GM12801 (cell line): ENCODE data around the gene RNF135.

Source experiments
- CTCF ChIP-seq: IDR thresholded peaks from one replicate; pipeline ENCODE4 v1.5.1; 2011; ENCODE audit warnings: control low read depth; ENCODE audit not compliant: insufficient read length; ENCODE audit errors: extremely low read depth

RNF135 gene, protein sequence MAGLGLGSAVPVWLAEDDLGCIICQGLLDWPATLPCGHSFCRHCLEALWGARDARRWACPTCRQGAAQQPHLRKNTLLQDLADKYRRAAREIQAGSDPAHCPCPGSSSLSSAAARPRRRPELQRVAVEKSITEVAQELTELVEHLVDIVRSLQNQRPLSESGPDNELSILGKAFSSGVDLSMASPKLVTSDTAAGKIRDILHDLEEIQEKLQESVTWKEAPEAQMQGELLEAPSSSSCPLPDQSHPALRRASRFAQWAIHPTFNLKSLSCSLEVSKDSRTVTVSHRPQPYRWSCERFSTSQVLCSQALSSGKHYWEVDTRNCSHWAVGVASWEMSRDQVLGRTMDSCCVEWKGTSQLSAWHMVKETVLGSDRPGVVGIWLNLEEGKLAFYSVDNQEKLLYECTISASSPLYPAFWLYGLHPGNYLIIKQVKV

DNA sequence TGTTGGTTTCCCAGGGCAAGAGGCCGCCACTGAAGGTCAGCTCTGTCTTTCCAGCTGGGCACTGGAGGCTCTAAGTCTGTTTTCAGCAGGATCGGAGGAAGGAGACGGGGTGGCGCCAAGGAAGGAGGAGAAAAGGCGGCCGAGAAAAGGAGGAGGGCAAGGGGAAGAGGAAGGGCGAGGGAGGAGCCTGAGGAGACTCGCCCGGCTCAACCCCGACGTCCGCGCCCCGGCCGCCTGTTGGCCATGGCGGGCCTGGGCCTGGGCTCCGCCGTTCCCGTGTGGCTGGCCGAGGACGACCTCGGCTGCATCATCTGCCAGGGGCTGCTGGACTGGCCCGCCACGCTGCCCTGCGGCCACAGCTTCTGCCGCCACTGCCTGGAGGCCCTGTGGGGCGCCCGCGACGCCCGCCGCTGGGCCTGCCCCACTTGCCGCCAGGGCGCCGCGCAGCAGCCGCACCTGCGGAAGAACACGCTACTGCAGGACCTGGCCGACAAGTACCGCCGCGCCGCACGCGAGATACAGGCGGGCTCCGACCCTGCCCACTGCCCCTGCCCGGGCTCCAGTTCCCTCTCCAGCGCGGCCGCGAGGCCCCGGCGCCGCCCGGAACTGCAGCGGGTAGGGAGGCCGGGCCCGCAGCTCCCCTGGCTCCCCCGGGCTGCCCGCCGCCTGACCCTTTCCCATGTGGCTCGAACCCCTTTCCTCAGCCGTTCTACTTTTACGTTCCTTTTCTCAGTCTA, at the start of gene RNF135:
Gene RNF135 (plus strand): TSS at position 209 of the 737 bp plus-strand sequence. CDS start 35 bp downstream, at position 244.
- TF ChIP-seq CTCF = no peak

DNA sequence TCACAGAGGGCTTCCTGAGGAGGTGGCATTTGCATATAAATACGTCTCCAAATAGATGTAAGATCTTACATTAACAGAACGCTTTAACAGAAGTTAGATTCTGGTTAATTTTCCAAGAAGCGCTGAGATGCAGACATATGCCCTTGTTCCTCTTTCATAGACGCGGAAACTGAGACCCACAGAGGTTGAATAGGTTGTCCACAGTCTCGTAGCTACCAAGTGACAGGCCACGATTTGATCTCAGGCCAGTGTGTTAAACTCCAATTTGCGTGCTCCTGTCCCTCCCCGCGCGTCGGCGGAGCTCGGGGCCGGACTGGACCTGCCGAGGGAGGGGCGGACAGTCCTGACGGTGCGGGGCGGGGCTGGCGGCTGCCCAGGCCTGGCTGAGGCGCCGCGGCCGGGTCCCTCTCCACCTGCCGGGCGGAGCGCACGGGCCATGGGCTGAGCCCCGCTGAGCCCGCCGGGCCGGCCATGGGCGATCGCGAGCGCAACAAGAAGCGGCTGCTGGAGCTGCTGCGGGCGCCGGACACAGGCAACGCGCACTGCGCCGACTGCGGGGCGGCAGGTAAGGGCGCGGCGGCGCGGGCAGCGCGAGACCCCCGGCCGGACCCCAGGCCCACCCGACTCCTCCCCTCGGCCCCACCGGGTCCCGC, 49.2 kb upstream of the RNF135 start, which contains the start of gene ADAP2:
Gene ADAP2 (plus strand): TSS at position 402 of the 653 bp plus-strand sequence. CDS start 70 bp downstream, at position 472.
- no peak for TF ChIP-seq CTCF

- TF ChIP-seq CTCF = no peak
Observed at GRCh38 chr17:30922235-30923030, 48.4 kb upstream of the RNF135 start.

- no peak for TF ChIP-seq CTCF
Observed at GRCh38 chr17:30924341-30924740, 46.5 kb upstream of the RNF135 start.

DNA sequence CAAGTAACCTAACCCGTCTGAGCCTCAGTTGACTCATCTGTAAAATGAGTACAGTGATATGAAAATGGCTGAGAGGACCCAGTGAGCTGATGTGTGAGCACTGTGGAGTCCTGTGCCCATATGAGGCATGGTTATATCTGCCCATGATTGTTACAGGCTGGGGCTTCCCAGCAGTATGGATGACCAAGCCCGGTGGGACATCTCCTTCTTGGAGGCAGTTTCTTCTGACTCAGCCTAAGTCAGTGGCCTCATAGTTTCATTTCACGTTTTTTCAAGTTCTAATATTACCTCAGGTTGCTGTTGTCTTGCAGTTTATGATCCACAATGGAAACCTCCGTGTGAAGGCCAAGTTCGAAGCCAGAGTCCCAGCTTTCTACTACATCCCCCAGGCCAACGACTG, 44.3 kb upstream of the RNF135 start:
- no peak for TF ChIP-seq CTCF

GRCh38 chr17:30927756-30928155, 43.1 kb upstream of the RNF135 start:
- no peak for TF ChIP-seq CTCF
